ENCODE results near the gene C16orf74.

Gene C16orf74

DNA sequence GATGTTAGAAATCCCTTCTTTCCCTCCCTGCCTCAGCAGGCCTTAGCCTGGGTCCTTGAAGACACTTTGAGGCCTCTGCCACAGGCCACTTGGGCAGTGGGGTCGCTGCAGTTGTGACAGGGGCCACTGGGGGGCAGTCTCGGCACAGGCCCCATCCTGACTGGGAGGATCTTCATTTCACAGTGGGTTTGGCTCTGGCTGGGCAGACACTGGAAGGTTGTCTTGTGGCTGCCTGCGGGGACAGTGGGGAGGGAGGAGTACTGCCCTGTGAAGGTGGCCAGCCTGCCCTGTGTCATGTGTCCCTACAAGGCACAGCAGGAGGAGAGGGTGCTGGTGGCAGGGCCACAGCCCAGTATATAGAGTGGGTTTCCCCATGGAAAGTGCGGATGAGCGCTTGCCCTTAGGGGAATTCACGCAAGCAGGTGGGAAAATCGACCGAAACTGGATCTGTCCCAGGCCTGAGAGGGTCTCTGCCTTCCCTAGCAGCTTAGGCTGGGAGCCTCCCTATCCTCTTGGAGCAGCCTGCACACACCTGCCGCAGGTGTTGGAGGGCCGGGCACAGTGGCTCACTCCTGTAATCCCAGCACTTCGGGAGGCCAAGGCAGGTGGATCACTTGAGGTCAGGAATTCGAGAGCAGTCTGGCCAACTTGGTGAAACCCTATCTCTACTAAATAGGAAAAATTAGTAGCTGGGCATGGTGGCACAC, 90.9 kb downstream of the C16orf74 start:
- peaks cover 95% of the 10 kb centered on the region for H3K36me3 ChIP-seq (ENCODE audit: control insufficient read depth, insufficient read depth, low read length)
- H3K4me1 ChIP-seq (ENCODE audit: control insufficient read depth, insufficient read depth, low read length): no peaks in the 10 kb centered on the region
- no peak overlapping the region for H3K27ac ChIP-seq (ENCODE audit: low read depth, low read length)
- no peak overlapping the region for H3K4me3 ChIP-seq (ENCODE audit: low read depth, low read length)
- no peaks in the 10 kb centered on the region for H3K27me3 ChIP-seq (ENCODE audit: control insufficient read depth, insufficient read depth, low read length)
- H3K9me3 ChIP-seq (ENCODE audit: control insufficient read depth, insufficient read depth, low read depth, low read length): no peaks in the 10 kb centered on the region
- H3K9ac ChIP-seq (ENCODE audit: low read length): no peak overlapping the region

GRCh38 chr16:85659336-85659735, 91.6 kb downstream of the C16orf74 start:
- Histone ChIP-seq H3K27ac (ENCODE audit: low read depth, low read length) (no peak overlapping the region), H3K27me3 (ENCODE audit: control insufficient read depth, insufficient read depth, low read length) (no peaks in the 10 kb centered on the region), H3K9ac (ENCODE audit: low read length) (no peak overlapping the region), H3K9me3 (ENCODE audit: control insufficient read depth, insufficient read depth, low read depth, low read length) (no peaks in the 10 kb centered on the region), H3K36me3 (ENCODE audit: control insufficient read depth, insufficient read depth, low read length) (peaks cover 94% of the 10 kb centered on the region), H3K4me3 (ENCODE audit: low read depth, low read length) (no peak overlapping the region), H3K4me1 (ENCODE audit: control insufficient read depth, insufficient read depth, low read length) (no peaks in the 10 kb centered on the region)

GRCh38 chr16:85658504-85659326, 92.2 kb downstream of the C16orf74 start:
- Histone ChIP-seq H3K27me3 (ENCODE audit: control insufficient read depth, insufficient read depth, low read length) (no peaks in the 10 kb centered on the region), H3K36me3 (ENCODE audit: control insufficient read depth, insufficient read depth, low read length) (peaks cover 94% of the 10 kb centered on the region), H3K27ac (ENCODE audit: low read depth, low read length) (no peak overlapping the region), H3K4me1 (ENCODE audit: control insufficient read depth, insufficient read depth, low read length) (no peaks in the 10 kb centered on the region), H3K9ac (ENCODE audit: low read length) (no peak overlapping the region), H3K4me3 (ENCODE audit: low read depth, low read length) (no peak overlapping the region), H3K9me3 (ENCODE audit: control insufficient read depth, insufficient read depth, low read depth, low read length) (no peaks in the 10 kb centered on the region)

- H3K9me3 ChIP-seq (ENCODE audit: control insufficient read depth, insufficient read depth, low read depth, low read length): peaks cover 2% of the 10 kb centered on the region; the same call in 1 of the 2 replicates
- H3K27me3 ChIP-seq (ENCODE audit: control insufficient read depth, insufficient read depth, low read length): no peaks in the 10 kb centered on the region
- H3K4me1 ChIP-seq (ENCODE audit: control insufficient read depth, insufficient read depth, low read length): no peaks in the 10 kb centered on the region
- no peak overlapping the region for H3K4me3 ChIP-seq (ENCODE audit: low read depth, low read length)
- H3K36me3 ChIP-seq (ENCODE audit: control insufficient read depth, insufficient read depth, low read length): peaks cover 93% of the 10 kb centered on the region
- no peak overlapping the region for H3K27ac ChIP-seq (ENCODE audit: low read depth, low read length)
- H3K9ac ChIP-seq (ENCODE audit: low read length): no peak overlapping the region
Observed at GRCh38 chr16:85657996-85658395, 92.9 kb downstream of the C16orf74 start.
